DMS153 treated with DMSO at 0.1 percent for 48 hours (cell line): ENCODE measurements around the gene PHC3.
"Not testable (repeated sequence)": the region's sequence is repeated elsewhere in the genome, so short reads cannot be mapped to it uniquely, and the experiment has no call there.

Experiments used
- DNase-seq: peaks from one replicate; lab custom pipeline; 2025; ENCODE audit not compliant: unreplicated experiment; lab: John Stamatoyannopoulos, UW

Gene PHC3

DNA sequence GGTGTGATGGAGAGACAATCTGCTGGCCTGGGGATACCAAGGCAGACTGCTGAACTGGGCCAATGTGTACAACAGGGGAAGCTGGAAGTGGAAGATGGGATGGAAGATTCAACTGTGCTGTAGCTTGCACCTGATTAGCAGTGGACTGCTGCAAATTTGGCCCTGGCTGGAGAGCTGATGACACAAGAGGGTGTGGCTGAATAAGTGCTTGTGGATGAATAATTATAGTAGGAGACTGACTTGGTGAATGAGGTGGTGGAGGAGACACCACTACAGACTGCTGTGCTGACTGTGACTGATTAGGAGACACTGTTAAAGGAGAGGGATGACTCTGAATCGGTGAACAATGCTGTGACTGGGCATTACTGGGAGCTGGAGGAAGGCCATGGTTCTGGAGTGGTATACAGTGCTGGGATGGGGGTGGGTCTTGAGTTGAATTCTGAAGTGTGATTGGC is 52.5 kb downstream of the PHC3 start:
- DNase-seq, result no peak

DNA sequence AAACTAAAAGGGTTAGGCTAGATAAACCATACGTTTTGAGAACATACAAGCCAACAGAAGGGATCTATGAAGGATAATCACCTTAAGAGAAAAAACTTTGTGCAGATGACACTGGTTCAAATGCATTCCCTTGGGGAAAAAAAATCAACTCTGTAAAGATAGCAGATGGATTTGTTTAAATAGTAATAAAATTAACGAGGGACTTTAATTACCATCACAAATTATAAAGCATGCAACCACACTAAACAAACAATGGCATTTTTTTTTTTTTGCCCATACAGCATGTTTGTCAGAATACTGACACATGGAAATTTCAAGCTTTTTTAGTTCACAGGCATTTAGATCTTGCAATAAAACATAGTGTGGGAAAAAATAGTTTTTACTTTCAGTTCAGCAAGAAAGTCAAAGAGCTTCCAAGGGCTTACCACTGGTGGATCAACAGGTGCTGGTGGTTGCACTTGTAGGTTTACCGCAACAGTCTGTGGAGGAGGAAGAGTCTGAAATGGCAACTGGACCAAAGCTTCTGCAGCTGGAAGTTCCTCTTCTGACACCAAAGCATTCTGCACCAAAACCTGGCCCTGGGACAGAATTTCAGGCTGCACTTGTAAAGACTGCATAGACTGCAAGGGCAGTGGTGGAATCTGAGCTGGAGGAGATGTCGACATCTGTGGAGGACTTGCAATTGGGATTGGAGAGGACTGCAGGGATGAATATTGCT is 53.1 kb downstream of the PHC3 start:
- DNase-seq, result no peak

DNA sequence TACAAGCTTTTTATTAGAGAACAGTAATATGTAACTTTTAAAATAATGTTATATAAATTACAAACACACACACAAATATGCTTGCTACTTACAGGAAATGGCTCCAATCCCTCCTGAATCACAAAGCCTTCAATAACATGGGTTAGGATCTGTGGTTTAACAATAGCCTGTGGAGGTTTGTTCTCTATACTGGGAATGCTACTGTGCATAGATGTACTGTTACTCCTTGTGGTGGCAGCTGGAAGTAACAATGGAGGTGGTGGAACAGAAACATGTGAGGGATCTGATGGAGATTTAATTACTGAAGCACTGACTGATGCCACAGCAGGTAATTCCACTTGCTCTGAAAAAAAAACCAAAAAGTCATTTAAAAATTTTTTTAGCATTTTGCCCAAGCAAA is 64.4 kb downstream of the PHC3 start:
- no peak for DNase-seq

DNA sequence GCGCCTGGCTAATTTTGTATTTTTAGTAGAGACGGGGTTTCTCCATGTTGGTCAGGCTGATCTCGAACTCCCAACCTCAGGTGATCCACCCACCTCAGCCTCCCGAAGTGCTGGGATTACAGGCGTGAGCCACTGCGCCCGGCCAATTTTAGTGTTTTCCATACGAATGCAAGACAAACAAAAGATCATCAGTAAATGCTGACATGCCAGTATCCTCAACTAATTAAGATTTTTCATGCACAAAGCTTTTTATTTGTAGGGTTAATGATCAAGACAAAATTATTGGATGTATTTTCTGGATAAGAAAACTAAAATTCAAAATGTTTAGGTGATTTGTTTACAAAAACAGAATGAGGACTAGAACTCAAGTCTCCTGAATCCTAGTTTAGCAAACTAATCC is 67.4 kb downstream of the PHC3 start:
- DNase-seq, result not testable (repeated sequence)

DNA sequence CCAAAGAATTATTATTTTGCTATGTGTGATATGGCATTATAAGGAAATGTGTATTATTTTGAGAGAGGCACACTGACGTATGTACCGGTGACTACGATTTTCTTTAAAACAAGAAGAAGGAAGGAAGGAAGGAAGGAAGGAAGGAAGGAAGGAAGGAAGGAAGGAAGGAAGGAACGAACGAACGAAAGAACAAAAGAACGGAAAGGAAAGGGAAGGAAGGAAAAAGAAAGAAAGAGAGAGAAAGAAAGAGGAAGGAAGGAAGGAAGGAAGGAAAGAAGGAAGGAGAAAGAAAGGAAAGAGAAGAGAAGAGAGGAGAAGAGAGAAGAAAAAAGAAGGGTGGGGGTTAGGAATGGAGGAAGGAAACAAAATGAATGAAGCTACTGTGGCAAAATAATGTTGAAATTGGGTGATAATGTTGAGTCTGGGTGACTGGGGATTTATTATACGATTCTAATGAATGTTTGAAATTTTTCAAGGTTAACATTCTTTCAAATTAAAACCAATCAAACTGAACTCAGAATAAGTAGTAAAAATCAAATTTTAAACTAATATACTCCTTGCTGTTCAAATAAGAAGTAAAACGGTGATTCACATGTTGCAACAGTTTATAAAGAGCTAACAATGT is 70.3 kb downstream of the PHC3 start:
- no peak for DNase-seq

DNA sequence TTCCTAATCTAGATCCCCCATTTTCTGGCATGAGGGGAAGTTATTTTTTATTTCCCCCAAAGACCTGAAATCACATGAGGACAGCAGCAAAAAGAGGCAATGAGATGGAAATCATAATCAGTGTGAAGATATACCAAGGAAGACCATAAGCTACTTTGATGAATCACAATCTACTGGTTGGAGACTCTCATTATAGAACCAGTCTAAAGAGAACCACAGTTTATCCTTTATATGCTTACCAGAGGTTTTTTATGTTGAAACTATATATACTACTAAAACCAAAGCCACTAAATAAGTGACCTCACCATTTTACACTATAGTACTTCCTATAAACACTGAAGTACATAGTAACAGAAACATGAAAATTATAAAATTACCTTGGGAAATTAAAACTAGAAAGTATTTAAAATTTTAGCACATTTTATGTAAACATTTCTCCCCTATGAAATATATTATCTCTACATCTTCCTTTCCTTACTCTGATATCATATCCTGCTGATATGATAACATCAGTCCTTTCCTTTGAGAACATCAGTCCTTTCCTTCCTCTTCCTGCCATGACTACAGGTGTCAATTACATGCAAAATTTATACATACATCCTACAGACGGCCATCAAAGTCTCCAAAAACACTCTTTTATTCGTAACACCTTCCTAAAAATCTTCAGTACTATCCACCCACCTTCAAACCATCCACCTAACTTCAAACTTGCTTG is 71.8 kb downstream of the PHC3 start:
- no peak for DNase-seq

DNA sequence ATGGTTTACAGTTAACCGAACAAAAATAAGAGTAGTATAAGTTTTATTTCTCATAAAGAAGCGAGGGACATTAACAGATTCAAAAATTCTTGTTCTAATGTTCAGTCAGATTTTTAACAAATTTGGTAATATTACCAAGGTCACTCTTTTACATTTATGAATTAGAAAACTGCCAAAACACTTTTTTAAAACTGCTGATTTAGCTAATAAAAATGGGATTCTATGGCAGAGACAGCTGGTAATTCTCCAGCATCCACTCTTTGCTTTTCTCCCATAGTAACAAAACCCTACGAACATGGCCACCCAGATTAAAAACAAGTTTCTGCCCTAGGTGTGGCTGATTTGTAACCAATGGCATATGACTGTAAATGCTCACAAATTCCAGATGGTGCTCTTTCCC is 72.6 kb downstream of the PHC3 start:
- no peak for DNase-seq

DNA sequence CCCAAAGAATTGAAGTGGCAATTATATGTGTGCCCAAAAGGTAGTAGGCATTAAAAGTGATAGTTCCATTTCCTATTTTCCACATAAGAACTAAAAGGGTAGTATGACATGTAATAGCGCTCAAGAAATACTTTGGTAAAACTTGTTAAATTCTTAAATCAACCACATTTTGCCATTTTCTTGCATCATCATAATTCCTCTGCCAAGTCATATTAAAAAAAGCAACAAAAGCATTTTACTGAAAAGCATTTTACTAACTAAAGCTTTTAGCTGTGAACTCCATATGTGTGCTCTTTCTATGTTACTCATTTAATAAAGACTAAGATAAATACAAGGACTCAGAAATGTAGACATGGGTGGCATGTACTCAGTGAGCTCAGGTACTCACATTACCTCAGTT is 73.6 kb downstream of the PHC3 start:
- DNase-seq, result no peak

DNA sequence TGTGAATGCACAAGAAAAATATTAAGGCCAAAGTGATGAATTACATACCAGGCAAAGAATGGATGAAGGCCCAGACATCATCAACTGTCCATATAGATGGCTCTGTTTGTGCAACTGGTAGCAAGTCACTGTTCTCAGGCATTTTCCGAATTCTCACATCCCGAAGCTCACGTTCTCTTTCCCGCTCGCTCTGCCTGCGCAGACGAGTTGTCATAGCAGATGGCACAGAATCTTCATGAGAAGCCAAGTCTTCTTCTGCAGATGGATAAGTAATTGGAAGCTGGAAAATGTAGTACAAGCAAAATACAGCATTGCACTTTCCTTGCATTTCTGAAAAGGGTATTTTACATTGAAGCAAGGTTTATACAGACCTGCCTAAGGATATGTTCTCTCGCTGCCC is 79.1 kb downstream of the PHC3 start:
- no peak for DNase-seq

DNA sequence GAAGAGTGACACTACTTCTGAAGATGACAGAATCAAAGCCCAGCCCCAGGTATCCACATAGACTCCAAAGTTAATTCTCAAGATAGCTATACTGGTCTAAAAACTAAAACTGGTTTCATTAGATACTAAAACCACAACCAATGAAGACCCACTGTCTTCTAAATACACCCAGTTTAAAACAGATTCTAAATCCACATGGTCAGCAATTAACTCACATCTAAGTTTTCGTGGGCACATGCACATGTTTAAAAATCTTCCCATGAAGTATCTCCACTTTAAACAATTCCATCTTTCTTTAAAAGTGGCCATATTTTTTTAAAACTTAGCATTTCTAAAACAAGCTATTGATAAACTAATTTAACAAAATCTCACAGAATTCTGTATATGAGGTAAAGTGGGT is 80.6 kb downstream of the PHC3 start:
- DNase-seq, result no peak

DNA sequence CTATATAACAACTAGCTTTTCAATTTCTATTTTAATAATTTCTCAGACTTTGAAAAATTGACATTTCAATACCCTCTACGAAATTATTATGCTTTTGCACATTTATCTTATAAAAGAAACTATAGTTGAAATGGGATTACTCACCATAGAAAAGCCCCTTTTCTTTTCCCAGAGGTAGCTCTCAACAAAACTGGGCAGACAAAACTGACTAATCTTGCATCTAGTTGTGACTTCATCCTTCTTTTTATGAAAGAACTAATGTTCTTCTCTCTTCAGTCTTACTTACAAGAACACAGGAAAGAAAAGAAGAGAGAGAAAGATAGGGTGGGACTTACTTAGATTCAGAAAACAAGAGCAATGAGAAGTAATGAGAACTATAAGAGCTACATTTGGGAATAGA is 82.8 kb downstream of the PHC3 start:
- DNase-seq, result no peak

DNA sequence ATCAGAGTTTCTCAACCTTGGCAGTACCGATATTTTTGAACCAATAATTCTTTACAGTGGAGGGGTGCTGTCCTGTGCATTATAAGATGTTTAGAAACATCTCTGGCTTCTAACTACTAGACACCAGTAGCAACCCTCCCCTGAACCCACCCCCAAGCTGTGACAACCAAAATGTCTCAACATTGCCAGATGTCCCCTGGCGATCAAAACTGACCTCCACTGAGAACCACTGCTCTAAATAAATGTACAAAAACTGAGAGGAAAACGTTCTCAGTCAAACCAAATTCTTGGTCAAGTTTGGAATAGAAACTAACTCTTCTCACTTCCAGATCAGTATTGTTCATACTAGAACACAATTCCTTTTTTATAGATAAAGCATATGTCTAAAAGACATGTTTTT is 85.2 kb downstream of the PHC3 start:
- no peak for DNase-seq

DNA sequence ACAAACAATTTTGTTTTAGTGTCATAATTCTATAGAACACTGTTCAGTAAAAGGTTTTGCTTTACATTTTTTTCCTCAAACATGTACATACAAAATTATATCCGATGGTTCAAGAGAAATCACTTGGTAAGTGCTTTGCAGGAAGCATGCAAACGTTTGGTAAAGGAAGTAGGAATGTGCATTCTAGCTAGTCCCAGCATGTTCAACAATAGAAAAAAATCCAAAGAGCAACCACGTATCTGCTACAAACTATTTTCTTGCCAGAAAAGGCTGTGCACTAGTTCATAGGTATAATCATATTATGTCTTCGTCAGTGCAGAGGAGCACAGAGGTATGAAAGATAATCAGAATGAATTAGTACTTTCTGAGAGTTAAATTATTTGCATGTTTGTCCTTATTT is 85.8 kb downstream of the PHC3 start:
- no peak for DNase-seq

DNA sequence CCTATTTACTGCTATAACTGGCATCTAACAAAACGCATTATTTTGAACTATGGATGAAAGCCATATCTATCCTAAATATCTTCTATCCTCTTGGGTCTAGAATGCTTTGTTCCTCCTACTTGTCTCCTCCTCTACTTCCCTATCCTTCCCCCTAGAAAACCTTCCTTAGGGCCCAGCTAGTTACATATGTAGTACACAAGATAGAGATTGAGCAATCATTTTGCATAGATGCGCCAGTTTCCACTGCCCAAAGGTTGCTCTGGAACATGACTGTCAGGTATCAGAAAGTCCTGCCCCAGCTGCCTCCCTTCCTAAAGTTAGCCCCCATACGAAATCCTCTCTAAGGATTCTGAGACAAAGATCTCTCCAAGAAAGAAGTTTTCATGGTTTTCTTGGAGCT is 88.6 kb downstream of the PHC3 start:
- no peak for DNase-seq

DNA sequence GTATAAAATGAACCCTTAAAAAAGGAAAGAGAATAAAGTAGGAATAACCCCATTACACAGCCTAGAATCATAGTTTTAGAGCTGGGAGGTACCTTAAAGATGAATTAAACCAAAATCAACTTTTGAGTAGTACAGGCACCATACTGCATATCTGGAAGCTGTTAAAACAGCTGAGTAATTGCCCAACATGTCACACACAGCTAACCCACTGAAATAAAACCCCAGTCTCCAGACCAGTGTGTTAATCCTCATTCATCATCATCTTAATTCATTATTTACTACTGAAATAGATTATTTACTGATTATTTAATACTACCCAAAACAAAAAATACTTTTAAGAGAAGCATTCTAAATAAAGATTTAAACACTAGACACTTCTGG is 90.9 kb downstream of the PHC3 start:
- DNase-seq, result no peak

DNA sequence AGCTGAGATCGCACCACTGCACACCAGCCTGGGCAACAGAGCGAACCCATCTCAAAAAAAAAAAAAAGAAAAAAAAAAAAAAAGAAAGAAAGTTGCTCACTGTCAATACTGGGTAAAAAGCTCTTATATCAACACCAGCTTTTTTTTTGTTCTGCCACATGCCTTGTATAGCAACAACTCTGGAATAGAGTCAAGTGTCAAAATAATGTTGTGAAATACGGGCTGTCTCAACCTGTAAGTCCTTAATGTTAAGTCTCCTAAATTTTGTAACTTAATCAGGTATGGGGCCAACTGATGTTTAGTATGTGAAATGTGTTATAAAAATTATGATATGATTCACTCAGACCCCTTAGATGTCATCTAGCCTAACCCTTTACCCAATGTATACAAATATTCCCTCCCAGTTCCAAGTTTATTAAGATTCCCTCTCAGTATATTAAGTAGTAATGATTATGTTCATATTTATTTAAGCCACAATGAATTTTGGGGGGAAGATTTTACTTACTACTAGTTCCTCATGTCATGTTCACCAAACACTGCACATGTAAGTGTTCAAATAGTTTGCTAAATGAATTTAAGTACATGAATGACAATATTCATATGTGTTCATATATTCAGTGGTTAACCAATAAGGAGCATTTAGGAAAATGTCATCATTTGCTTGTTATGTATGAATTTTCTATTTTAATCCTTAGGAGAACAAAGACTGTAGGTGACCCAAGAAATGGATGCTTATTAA is 91.5 kb downstream of the PHC3 start:
- DNase-seq, result no peak

DNA sequence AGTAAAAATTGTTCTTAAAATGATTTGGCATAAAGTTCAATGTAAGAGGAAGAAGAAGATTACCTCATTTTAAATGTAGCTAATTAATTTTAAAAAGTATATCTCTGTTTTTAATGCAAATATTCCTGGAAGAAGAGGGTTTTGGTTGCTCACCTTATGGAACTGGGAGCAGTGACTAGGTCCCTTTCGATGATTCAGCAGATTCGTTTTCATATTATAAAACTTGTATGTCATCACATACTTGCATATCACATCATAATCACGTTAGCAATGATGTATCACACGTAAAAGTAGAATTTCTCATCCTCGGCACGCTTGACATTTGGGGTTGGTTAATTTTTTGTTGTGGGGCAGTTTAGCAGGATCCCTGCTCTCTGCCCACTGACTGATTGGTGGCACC is 96.1 kb downstream of the PHC3 start:
- no peak for DNase-seq

DNA sequence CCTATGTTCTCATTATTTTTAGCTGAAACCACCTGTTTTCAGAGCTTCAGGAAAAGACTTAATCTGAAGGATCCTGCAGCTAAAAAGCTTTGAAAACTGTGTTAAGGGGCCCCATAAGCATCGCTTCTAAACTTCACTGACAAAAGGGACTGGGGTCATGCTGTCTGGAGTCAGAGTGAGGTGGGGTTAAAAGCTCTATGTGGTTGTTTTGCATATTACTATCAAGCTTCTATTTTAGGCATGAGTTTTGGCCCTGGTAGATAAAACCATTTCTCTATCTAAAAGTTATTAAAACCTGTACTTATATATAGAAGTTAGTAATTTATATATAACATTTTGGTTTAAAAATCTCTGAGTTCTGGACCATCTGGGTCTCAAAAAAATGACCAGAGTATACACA is 98.2 kb downstream of the PHC3 start:
- no peak for DNase-seq

DNA sequence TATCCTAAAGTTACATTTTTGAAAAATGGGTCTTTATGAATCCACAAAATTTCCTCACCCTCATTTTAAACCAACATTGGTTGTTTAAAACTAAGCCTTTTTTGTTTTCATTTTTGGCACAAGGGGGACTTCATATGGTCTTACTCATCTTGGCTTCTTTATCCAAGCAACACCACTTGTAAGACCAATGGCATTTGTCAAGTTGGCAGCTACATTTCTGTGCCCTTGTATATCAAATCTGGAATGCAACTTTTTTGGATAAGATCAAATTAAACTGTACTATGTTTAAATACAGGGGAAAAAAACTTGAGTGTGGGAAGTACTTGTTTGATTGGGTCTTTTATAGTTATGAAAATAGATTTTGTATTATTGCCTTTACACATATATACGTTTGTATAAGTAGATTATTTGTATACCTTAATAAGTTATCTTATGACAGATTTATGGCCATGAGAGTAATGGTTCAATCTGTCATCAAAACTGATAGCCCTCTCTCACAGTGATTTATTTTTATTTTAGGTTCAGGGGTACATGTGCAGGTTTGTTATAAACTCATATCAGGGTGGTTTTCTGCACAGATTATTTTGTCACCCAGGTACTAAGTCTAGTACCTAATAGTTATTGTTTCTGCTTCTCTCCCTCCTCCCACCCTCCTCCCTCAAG is 100.3 kb downstream of the PHC3 start:
- DNase-seq, result no peak

DNA sequence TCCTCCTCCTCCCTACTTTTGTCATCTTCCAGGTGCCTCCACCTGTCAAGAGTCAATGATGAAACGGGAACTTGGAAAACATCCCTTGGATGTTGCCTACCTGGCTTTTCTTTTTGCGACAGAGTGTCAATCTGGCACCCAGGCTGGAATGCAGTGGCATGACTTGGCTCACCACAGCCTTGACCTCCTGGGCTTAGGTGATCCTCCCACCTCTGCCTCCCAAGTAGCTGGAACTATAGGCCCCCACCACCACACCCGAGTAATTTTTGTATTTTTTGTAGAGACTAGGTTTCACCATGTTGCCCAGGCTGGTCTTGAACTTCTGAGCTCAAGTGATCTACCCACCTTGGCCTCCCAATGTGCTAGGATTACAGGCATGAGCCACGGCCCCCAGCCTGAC is 100.9 kb downstream of the PHC3 start:
- no peak for DNase-seq

DNA sequence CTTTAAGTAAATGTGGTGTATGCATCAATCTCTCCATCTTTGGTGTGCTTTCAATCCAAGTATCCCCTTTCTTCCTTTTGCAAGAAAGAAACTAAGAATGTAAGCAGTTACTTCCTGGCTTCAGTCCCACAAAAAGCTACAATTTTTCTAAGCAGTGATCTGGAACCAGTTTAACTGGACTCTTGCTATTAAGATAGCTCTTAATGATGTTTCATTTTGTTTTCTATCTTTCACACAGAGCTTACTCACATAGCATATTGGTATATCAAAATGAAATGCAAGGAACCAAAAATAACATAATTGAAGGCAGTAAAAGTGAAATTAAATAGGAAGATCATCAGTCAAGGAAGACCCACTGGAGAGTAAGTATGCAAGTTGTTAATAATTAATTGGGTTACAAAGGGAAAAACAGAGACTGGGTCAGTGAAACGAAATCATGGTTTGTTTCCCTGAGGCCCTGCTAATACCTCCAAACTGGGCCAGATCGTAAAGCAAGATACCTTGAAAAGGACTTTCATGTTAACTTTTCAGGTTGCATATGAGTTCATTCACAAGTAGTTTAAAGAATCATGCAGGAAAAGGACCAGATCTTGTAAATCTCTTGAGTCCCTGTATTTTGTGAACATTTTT is 101.9 kb downstream of the PHC3 start:
- no peak for DNase-seq
